GM13977 (cell line): Measurements from ENCODE around the gene ENTREP1.
"Not testable (repeated sequence)": the region's sequence is repeated elsewhere in the genome, so short reads cannot be mapped to it uniquely, and the experiment has no call there.

Source experiments
- DNase-seq: peaks from one replicate; pipeline ENCODE4 v3.0.0; 2012; ENCODE audit warnings: low spot score
- CTCF ChIP-seq: IDR thresholded peaks from 2 replicates; pipeline ENCODE4 v1.5.1; 2012; ENCODE audit warnings: mild to moderate bottlenecking, control low read depth; ENCODE audit not compliant: insufficient read depth; ENCODE audit errors: extremely low read depth, missing control alignments
- in situ Hi-C: fragments of 300-500 bp; cut with MboI; formaldehyde crosslinking; loops from one replicate; pipeline ENCODE4 v1.12.0; 2022; ENCODE audit warnings: low sequenced_read_pairs, low pct_unique_long_range_greater_than_20kb, mixed read lengths, inconsistent platforms; ENCODE audit not compliant: unreplicated experiment

The ENTREP1 gene

DNA sequence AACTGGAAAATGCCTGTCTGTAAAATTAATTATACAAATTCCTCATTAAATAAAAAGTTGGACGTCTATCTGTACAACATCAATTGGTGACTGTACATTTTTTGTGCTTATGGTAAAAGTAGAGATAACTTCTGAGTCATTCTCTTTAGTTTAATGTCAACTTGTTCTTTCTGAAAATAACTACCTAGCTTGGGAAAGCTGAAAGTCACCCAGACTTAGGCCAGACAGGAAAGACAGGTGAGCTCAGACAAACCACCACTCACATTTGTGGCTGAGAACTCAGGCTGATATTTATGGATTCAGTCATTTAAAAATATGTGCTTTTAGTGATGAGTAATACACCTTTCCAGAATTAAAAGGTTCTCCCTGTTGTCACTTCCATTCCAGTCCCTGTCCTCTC lies 31.9 kb upstream of the ENTREP1 start:
- TF ChIP-seq CTCF: no peak
- in situ Hi-C loops: no loop called here
- no peak for DNase-seq

GRCh38 chr9:69295872-69296552 lies 29.0 kb upstream of the ENTREP1 start:
- in situ Hi-C loops: no loop called here
- no peak for DNase-seq
- TF ChIP-seq CTCF: no peak

- in situ Hi-C loops: no loop called here
- DNase-seq: no peak
- TF ChIP-seq CTCF: no peak
Observed at GRCh38 chr9:69297300-69297980, 27.6 kb upstream of the ENTREP1 start.

DNA sequence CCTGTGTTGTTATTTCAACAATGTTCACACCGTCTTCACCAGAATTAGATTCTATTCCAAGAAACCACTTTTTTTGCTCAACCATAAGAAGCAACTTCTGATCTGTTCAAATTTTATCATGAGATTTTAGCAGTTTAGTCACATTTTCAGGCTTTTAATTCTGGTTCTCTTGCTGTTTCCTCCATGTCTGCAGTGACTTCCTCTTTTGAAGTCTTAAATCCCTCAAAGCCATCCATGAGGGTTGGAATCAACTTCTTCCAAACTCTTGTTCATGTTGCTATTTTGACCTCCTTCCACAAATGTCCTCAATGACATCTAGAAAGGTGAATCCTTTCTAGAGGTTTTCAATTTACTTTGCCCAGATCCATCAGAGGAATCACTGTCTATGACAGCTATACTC lies 25.7 kb upstream of the ENTREP1 start:
- in situ Hi-C loops: no loop called here
- no peak for TF ChIP-seq CTCF
- no peak for DNase-seq

- in situ Hi-C loops: no loop called here
- TF ChIP-seq CTCF: no peak
- DNase-seq: no peak
Observed at GRCh38 chr9:69299826-69300225, 25.2 kb upstream of the ENTREP1 start.

GRCh38 chr9:69303331-69303730 lies 21.7 kb upstream of the ENTREP1 start:
- in situ Hi-C loops: no loop called here
- no peak for TF ChIP-seq CTCF
- no peak for DNase-seq

DNA sequence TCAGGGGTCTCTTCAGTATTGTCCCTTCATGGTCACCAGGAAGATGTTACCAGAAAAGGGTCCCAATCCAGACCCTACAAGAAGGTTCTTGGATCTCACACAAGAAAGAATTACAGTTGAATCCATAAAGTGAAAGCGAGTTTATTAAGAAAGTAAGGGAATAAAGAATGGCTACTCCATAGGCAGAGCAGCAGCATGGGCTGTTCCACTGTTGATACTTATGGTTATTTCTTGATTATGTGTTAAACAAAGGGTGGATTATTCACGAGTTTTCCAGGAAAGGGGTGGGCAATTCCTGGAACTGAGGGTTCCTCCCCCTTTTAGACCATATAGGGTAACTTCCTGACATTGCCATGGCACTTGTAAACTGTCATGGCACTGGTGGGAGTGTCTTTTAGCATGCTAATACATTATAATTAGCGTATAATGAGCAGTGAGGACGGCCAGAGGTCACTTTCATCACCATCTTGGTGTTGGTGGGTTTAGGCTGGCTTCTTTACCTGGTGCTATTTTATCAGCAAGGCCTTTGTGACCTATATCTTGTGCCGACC lies 18.0 kb upstream of the ENTREP1 start:
- DNase-seq, in situ Hi-C loops: not testable (repeated sequence)
